CD4-positive, alpha-beta T cell treated with Interferon gamma for 1 hour (primary cell): ENCODE results near the gene UTP4.
A peak's percentile ranks its signal among the peaks of the same experiment; 100 is the strongest.
"Not testable (repeated sequence)": the region's sequence is repeated elsewhere in the genome, so short reads cannot be mapped to it uniquely, and the experiment has no call there.

Experiments
- DNase-seq: peaks from one replicate; pipeline ENCODE4 v3.0.0-alpha.2; 2020

UTP4 gene

DNA sequence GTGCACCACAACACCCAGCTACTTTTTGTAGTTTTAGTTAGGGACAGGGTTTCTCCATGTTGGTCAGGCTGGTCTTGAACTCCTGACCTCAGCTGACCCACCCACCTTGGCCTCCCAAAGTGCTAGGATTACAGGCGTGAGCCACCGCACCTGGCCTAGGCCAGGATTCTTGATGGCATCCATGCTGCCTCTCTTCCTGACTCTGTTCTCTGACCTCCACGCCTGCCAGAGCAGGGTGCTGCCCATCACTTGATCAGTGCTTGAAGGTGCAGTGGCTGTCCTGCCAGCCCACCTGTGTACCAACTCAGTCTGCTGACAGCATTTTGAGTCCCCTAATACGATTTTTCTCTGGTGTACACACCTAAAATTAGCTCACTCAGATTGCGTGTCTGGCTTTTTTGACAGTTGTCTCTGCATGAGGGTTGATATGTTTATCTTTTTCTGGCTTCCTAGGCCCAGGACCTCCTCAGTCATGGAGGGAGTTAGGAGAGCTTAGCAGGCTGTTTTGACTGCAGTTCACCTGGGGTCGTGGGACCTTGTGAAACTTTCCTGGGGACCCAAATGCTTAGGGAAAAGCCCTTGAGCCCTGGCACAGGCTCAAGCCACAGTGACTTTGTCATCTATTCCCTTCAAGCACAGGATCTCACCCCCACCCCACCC lies 21.1 kb upstream of the UTP4 start:
- no peak for DNase-seq

- no peak for DNase-seq
Observed at GRCh38 chr16:69111876-69112230, 20.6 kb upstream of the UTP4 start.

GRCh38 chr16:69112285-69113129 lies 19.9 kb upstream of the UTP4 start:
- peak; percentile 18 for DNase-seq

DNA sequence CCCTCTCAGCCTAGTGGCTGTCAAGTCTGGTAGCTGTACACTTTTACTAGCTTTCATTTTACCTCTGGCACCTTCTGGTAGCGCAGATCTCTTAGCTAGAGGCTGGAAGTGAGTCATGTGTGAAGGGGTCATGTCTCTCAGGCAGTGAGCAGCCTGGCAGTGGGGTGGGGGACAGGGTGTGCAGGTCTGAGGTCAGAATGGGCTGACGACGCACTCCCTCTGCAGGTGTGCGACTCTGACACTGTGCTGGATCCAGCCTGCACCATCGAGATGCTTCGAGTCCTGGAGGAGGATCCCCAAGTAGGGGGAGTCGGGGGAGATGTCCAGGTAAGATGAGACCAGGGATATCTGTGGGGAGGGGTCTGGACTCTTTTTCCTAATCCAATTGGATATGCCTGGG lies 19.2 kb upstream of the UTP4 start:
- no peak for DNase-seq

- DNase-seq: no peak
Observed at GRCh38 chr16:69114346-69114975, 18.0 kb upstream of the UTP4 start.

GRCh38 chr16:69114976-69115355 lies 17.5 kb upstream of the UTP4 start:
- DNase-seq: no peak

GRCh38 chr16:69115361-69115760 lies 17.1 kb upstream of the UTP4 start:
- no peak for DNase-seq

GRCh38 chr16:69115837-69116236 lies 16.6 kb upstream of the UTP4 start:
- DNase-seq: no peak

DNA sequence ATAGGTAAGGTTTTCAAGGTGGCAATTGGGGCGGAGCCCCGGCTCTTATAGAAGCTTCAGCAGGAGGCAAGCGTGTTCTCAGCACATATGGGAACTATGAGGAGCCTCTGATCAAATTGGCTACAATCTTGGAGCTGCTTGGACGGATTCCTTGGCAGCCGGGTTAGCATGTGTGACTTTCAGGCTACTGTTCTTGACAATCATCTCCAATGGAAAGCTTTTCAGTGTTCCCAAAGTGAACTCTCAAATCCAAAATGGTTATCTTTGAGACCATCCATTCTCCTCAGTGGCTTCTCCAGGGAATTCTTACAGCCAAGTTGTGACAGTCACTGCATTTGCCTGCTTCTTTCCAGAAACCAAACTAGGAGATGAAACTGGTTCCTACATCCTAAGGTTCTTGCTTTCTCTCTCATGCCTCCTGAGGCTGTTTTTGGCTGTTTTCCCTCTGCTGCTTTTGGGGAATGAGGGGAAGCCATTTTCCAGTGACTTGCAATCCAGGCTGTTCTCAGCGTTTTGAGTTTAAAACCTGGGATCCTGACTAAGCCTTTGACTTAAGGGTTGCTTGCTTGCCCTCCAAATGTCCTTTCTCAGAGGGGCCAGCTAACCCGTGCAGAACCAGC lies 16.1 kb upstream of the UTP4 start:
- DNase-seq: no peak

- no peak for DNase-seq
Observed at GRCh38 chr16:69116906-69117305, 15.5 kb upstream of the UTP4 start.

DNA sequence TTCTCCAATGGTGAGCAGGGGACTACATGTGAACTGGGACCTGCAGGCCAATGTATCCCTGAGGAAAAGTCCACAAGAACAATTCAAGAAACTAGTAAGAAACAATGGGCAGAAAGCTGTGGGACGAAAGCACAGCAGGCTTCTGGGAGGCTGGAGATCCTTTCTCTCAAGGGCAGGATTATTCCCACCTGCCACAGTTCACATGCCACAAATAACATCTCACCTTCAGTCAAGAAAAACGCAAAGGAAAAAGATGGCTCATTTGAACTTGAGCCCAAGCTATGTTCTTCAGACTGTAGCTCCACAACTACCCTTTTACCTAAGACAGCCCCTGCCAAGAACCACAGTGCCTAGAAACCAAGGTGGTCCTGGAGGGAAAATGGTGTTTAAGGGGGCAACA lies 14.0 kb upstream of the UTP4 start:
- DNase-seq: no peak

GRCh38 chr16:69118994-69119393 lies 13.5 kb upstream of the UTP4 start:
- no peak for DNase-seq

GRCh38 chr16:69119536-69119935 lies 12.9 kb upstream of the UTP4 start:
- DNase-seq: no peak

DNA sequence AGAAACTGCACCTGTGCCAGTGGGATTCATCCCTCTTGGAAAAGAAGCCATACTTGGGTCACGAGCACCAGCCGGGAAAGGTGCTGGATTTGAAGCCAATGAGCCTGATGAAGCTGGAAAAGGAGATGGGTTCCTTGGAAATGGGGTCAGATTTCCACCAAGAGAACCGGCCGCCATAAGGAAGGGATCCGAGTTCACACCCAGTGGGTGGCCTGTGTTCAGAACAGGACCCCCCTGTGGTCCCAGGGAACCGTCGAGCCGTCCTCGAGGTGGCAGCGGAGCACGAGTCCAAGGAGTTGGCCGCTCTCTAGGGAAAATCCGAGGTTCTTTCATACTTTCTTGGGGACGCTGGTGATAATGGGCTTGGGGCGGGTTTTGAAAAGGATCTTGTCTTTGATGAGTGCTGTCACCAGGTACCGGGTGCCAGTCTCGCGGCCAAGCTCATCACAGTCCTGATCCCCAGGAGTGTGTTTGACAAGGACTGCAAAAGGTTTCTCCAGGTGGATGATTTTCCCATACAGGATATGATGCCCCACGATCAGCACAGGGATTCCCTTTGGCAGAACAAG lies 12.3 kb upstream of the UTP4 start:
- DNase-seq: no peak

- peak; percentile 57 for DNase-seq
Observed at GRCh38 chr16:69123910-69124309, 8.5 kb upstream of the UTP4 start.

- not testable (repeated sequence) for DNase-seq
Observed at GRCh38 chr16:69124406-69124805, 8.0 kb upstream of the UTP4 start.

DNA sequence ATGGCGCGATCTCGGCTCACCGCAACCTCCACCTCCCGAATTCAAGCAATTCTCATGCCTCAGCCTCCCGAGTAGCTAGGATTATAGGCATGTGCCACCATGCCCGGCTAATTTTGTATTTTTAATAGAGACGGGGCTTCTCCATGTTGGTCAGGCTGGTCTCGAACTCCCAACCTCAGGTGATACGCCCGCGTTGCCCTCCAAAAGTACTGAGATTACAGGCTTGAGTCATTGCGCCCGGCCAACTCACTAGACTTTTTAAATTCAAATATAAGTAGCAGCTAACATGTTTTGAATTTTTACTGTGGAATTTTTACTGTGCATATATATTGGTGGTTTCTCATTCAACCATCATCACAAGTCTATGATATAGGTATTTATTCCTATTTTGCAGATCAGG lies 7.5 kb upstream of the UTP4 start:
- not testable (repeated sequence) for DNase-seq

GRCh38 chr16:69126221-69126620 lies 6.2 kb upstream of the UTP4 start:
- no peak for DNase-seq

- not testable (repeated sequence) for DNase-seq
Observed at GRCh38 chr16:69126801-69127200, 5.6 kb upstream of the UTP4 start.

GRCh38 chr16:69127966-69128510 lies 4.4 kb upstream of the UTP4 start:
- no peak for DNase-seq

DNA sequence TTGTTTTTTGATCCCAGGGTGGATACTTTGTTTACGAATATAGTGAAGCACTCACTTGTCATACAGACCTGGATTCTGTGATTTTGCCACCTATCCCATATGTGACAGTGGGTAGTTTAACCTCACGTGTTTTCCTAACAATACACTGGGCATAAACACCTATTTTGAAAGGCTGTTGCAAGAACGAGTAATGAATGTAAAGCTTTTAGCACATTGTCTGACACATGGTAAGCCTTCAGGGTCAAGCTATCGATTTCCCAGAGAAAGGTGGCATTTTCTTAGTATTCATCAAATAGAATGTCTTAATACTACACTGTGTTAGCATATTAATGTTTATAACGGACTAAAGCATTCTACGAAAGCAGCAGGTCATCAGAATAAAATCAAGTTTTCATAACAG lies 2.0 kb upstream of the UTP4 start:
- no peak for DNase-seq

DNA sequence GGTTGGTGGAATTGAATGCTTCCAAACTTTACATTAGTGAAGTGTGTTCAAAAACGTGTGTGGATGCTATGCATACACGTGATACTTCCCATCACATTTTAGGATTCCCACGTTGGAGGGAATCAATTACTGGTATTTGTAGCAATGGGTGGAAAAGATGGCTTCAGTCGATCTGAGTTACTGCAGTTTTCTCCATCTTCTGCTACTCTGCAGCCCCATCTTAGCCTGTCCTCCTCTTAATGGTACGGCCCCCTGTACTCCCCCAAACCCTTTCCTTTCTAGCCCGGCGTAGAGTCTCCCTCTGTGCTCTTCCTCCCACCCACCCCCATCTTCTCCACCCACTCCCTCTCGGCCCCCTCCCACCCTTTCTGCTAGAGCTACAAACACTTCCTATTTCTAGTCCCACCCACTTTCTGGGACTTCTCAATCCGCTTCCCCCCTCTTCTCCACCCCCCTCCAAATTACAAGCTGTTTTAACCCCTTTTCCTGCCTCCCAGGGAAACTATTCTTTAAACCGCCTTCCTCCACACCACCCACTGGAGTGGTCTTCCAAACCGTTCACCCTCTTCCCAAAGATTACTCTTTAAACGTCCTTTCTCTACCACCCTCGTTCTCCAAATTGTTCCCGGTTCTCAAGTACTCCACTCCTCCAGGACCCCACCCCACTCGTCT lies 1.1 kb upstream of the UTP4 start:
- peak; percentile 18 for DNase-seq
